Central memory CD4-positive, alpha-beta T cell (primary cell): Measurements from ENCODE around the gene UAP1L1.
"Not testable (repeated sequence)": the region's sequence is repeated elsewhere in the genome, so short reads cannot be mapped to it uniquely, and the experiment has no call there.

Experiments used
- DNase-seq: peaks from one replicate; pipeline ENCODE4 v3.0.0; 2022
- total RNA-seq, 3 experiments: gene quantifications; one replicate each; lab custom pipeline; 2026; lab: John Stamatoyannopoulos, UW

UAP1L1 gene
- total RNA-seq, result 4.3 to 14.7 (median 13.9) reads per million in 3 experiments

- peak; percentile 37 for DNase-seq
Measured at GRCh38 chr9:137077010-137077747, at the start of gene UAP1L1. Gene UAP1L1, plus strand, starts transcription at chr9:137077517. Its CDS starts 16 bp downstream, at chr9:137077533.

DNA sequence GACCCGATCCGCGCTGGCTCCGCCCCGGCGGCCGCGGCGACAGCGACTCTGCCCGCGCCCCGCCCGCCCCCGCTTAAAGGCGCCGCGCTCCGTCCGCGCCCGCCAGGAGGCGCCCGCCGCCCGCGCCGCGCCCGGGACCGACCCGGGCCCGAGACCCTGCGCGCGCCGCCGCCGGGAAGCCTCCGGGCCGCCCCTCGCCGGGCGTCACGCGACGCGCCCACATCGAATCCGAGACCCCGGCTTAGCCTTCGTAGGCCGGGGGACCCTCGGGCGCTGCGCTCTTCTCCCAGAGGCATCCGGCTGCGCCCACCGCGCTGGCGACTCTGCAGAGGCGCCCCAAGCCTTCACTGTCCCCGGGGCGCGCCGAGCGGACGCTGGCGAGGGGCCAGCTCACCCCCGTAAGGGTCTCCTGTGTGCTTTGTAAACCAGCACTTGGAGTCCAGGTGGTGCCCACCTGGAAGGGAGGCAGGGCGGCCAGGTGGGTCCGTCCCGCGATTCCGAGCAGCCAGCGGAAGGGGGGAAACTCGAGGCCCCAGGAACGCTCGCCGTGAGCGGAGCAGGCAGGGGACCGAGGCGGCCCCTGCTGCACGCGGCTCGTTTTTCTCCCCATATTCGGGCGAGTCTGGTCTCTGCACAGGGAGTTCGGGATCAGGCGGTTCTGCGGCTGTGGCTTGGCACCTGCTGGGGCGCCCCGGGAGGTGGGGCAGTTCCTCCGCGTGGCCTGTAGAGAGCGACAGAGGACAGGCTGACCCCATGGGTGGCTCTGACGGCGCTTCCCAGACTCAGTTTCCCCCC lies 48.9 kb upstream of the UAP1L1 start:
- DNase-seq, result peak; percentile 64

DNA sequence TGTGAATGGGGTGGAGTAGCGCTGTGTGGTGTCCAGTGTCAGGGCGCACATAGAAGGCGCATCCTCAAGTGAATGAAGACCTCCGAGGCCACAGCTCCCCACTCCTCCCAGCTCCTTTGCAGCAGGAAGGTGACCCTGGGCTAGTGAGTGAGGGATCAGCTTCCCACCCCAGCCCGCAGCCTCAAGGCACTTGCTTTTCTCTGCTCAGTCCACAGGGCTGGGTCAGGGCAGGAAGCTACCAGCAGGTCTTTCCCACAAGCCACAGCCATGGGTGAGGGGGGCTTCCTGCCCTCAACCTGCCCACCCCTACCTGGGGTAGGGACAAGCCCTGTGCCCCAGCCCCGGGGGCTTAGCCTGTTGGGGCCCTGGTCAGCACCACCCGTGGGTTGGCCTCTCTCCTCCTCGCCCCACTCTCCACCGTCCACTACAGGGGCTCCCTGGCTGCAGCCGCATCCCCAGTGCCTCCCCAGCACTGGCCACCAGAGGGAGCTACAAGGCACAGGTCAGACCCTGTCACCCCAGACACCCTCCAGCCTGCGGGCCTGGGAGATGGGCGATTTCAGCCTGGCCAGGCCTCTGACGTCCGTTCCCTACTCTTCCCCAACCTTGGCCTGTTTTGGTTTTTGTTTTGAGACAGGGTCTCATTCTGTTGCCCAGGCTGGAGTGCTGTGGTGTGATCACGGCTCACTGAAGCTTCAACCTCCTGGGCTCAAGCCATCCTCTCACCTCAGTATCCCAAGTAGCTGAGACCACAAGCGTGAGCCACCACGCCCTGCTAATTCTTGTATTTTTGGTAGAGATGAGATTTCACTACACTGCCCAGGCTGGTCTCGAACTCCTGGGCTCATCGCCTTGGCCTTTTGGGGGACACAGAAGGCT lies 48.0 kb upstream of the UAP1L1 start:
- DNase-seq, result peak; percentile 56

- DNase-seq, result no peak
Measured at GRCh38 chr9:137030006-137030405, 47.3 kb upstream of the UAP1L1 start.

DNA sequence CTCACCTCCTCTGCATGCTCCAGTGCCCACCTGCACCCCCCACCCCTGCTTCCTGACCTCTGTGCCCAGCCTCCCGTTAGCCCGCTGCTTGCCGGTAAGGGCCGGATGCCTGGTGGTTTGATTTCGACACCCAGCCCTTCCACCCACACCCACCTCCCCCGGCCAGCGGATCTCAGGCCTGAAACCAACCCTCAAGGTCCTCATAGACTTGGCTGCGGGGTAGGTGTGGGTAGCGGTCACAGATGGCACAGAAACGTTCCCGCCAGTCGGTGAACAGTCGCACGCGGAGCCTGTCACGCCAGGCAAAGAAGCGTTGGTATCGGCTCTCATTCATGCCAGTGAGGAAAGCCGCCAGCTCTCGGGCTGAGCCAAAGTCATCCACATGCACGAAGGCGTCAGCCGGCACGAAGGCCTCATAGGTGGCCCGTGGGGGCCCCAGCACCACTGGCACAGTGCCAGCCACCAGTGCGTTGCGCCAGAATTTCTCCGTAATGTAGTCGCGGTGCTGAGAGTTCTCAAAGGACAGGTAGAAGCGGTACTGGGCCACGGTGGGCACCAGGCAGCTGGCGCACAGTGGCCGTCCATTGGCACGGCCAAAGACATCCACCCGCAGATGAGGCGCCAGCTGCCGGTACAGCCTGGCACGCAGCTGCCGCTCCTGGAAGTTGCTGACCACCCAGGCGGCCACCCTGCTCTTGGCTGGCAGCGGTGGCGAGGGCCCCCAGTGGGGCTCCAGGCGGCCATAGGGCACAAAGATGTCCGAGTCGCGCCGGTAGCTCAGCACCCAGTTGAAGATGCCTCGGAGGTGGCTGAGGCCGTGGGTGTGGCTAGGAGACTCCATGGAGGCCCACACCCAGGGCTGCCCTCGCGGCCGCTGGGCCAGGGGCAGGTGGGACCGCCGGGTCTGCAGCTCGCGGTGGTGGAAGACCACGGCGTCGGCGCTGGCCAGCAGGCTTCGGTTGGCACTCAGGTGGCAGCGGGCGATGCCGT lies 46.5 kb upstream of the UAP1L1 start:
- DNase-seq, result no peak

- DNase-seq, result peak; percentile 35
Measured at GRCh38 chr9:137031904-137032640, 45.2 kb upstream of the UAP1L1 start, which contains the start of gene FUT7. Gene FUT7, minus strand, starts transcription at chr9:137032088. Its CDS starts 97 bp downstream, at chr9:137031991.

GRCh38 chr9:137032858-137033257 lies 44.5 kb upstream of the UAP1L1 start:
- peak; percentile 35 for DNase-seq

DNA sequence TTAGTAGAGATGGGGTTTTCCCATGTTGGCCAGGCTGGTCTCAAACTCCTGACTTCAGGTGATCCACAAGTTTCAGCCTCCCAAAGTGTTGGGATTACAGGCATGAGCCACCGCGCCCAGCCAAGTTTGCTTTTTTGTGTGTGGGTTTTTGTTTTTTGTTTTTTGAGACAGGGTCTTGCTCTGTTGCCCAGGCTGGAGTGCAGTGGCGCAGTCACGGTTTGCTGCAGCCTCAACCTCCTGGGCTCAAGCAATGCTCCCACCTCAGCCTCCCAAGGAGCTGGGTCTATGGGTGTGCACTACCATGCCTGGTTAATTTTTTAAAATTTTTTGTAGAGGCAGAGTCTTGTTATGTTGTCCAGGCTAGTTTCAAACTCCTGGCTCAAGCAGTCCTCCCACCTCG lies 43.8 kb upstream of the UAP1L1 start:
- not testable (repeated sequence) for DNase-seq

GRCh38 chr9:137034039-137034708 lies 43.1 kb upstream of the UAP1L1 start:
- no peak for DNase-seq

GRCh38 chr9:137034709-137035506 lies 42.4 kb upstream of the UAP1L1 start:
- DNase-seq, result peak; percentile 81

GRCh38 chr9:137035507-137035834 lies 41.8 kb upstream of the UAP1L1 start:
- no peak for DNase-seq

GRCh38 chr9:137035937-137036336 lies 41.4 kb upstream of the UAP1L1 start:
- no peak for DNase-seq

GRCh38 chr9:137037035-137037434 lies 40.3 kb upstream of the UAP1L1 start:
- DNase-seq, result no peak

DNA sequence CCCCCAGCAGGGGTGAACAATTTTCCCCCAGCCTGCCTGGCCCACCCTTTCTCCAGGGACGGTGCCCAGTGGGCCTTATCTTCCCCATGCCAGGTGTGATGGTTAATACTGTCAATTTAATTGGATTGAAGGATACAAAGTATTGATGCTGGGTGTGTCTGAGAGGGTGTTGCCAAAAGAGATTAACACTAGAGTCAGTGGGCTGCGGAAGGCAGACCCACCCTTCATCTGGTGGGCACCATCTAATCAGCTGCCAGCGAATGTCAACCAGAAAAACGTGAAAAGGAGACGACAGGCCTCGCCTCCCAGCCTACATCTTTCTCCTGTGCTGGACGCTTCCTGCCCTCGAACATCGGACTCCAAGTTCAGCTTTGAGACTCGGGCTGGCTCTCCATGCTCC lies 39.8 kb upstream of the UAP1L1 start:
- DNase-seq, result no peak

DNA sequence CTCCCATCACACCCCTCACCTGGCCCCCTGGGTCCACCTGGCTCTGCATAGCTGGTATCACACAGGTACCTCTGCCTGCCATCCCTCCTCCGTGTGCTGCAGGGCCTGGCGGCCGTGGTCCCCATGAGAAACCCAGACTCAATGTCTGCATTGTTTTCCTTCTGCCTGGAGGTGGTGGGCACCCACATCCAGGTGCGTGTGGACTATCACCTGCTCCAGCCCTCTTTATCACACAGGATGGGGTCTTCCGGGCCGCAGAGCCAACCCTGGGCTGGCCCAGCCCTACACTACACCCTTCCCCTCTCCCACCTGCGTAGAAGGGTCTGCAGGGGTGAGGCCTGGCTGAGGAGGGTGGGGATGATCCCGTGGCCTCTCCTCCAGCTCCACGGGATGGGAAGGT lies 38.4 kb upstream of the UAP1L1 start:
- DNase-seq, result no peak

- no peak for DNase-seq
Measured at GRCh38 chr9:137039611-137040366, 37.5 kb upstream of the UAP1L1 start.

- no peak for DNase-seq
Measured at GRCh38 chr9:137040568-137040967, 36.7 kb upstream of the UAP1L1 start.

GRCh38 chr9:137041124-137041523 lies 36.2 kb upstream of the UAP1L1 start:
- DNase-seq, result no peak
